Right hindlimb (tissue), 1 donor: ENCODE data around the gene HS3ST1.

ENCODE experiments used
- DNase-seq: peaks from one replicate; pipeline ENCODE4 v3.0.0-alpha.2; 2018

The HS3ST1 gene

GRCh38 chr4:11430536-11430935 is 1.8 kb upstream of the HS3ST1 start:
- DNase-seq, result no peak

- no peak for DNase-seq
Observed at GRCh38 chr4:11429699-11430045, 978 bp upstream of the HS3ST1 start.

GRCh38 chr4:11428899-11429698 is 405 bp upstream of the HS3ST1 start:
- peak; percentile 82 for DNase-seq

GRCh38 chr4:11427121-11427996 is 1.3 kb downstream of the HS3ST1 start:
- peak; percentile 23 for DNase-seq

GRCh38 chr4:11426731-11427120 is 2.0 kb downstream of the HS3ST1 start:
- no peak for DNase-seq

GRCh38 chr4:11426003-11426402 is 2.7 kb downstream of the HS3ST1 start:
- DNase-seq, result no peak

GRCh38 chr4:11424856-11425255 is 3.8 kb downstream of the HS3ST1 start:
- no peak for DNase-seq

GRCh38 chr4:11424000-11424399 is 4.7 kb downstream of the HS3ST1 start:
- peak; percentile 68 for DNase-seq

GRCh38 chr4:11423465-11423864 is 5.2 kb downstream of the HS3ST1 start:
- DNase-seq, result no peak

GRCh38 chr4:11421116-11421515 is 7.6 kb downstream of the HS3ST1 start:
- DNase-seq, result no peak

- DNase-seq, result no peak
Observed at GRCh38 chr4:11420327-11420726, 8.4 kb downstream of the HS3ST1 start.

GRCh38 chr4:11418610-11419009 is 10.1 kb downstream of the HS3ST1 start:
- DNase-seq, result no peak

- no peak for DNase-seq
Observed at GRCh38 chr4:11416767-11417113, 12.0 kb downstream of the HS3ST1 start.

- no peak for DNase-seq
Observed at GRCh38 chr4:11416071-11416766, 12.5 kb downstream of the HS3ST1 start.

GRCh38 chr4:11415409-11416070 is 13.2 kb downstream of the HS3ST1 start:
- DNase-seq, result no peak

GRCh38 chr4:11412211-11412610 is 16.5 kb downstream of the HS3ST1 start:
- DNase-seq, result no peak

- DNase-seq, result no peak
Observed at GRCh38 chr4:11409632-11410031, 19.1 kb downstream of the HS3ST1 start.

GRCh38 chr4:11408233-11408967 is 20.3 kb downstream of the HS3ST1 start:
- DNase-seq, result no peak

GRCh38 chr4:11407551-11407950 is 21.1 kb downstream of the HS3ST1 start:
- no peak for DNase-seq

- DNase-seq, result no peak
Observed at GRCh38 chr4:11404431-11404830, 24.3 kb downstream of the HS3ST1 start.

GRCh38 chr4:11402192-11402591 is 26.5 kb downstream of the HS3ST1 start:
- DNase-seq, result no peak

- DNase-seq, result no peak
Observed at GRCh38 chr4:11399461-11399971, 29.2 kb downstream of the HS3ST1 start.
